Measurements from ENCODE around the gene ASIC5. TPM values are rescaled to one million over a fixed set of nuclear protein-coding genes. Genes with fewer than 3 reads are reported as not detected.

The ASIC5 gene
- polyA plus RNA-seq, 3 donors, result not detected

DNA sequence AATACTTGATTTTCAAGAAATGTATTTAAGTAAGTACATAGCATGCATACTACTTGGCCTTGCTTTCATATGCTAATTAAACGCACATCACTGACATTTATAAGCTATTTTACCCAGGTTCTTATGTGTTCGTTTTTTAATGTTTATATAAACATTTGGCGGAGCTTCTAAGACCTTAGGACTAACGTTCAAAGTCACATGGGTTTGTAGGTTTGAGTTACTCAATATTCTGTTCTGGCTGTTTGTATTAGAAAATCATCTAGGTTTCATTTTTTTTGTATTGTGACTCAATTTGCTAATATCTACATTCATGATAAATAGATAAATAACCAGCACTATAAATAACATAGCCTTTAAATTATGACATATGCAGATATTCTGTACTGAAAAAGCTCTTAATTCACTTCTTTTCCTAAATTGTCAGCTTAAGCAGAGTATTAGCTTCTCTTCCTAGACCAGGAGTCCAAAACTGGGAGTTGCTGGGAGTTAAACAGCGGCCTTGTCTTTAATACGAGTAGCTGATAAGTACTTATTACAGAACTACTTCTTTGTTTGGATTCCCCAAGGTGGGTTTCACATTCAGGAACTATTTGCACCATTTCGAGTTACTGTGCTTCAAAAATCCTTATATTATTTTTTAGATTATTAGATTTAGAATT is 65.3 kb downstream of the ASIC5 start:
- Histone ChIP-seq H3K27me3 (ENCODE audit: control insufficient read depth in 2 of 2, insufficient read depth in 2 of 2, low read length in 2 of 2) (no peaks in the 10 kb centered on the region), H3K36me3 (replicated peaks in 1 of 2; ENCODE audit: control insufficient read depth in 1 of 2, insufficient read depth in 2 of 2, low read length in 2 of 2) (no peaks in the 10 kb centered on the region), H3K79me2 (ENCODE audit: insufficient read depth, low read length) (no peaks in the 10 kb centered on the region), H2AFZ (ENCODE audit: insufficient read depth, low read depth, low read length, poor library complexity, severe bottlenecking) (no peak overlapping the region), H3K9ac (ENCODE audit: insufficient read depth, low read length, poor library complexity, severe bottlenecking) (no peak overlapping the region), H3K4me1 (ENCODE audit: control insufficient read depth in 1 of 2, insufficient read depth in 2 of 2, low read length in 2 of 2) (no peaks in the 10 kb centered on the region), H3K9me3 (replicated peaks in 1 of 2; ENCODE audit: control insufficient read depth in 1 of 2, insufficient read depth in 1 of 2, low read length in 2 of 2) (no peaks in the 10 kb centered on the region), H3K27ac (ENCODE audit: low read depth in 1 of 2, low read length in 2 of 2) (no peak overlapping the region), H4K20me1 (ENCODE audit: insufficient read depth, low read length) (no peaks in the 10 kb centered on the region), H3K4me3 (replicated peaks in 1 of 3; ENCODE audit: low read depth in 2 of 3, low read length in 3 of 3) (no peak overlapping the region), H3K4me2 (replicated peaks; ENCODE audit: extremely low read depth, low read length, poor library complexity, severe bottlenecking) (no peak overlapping the region)
- intact Hi-C loops (cut with micrococcal nuclease), result no loop called here
- no peak overlapping the region for H3K27ac Mint-ChIP-seq
- no peak for TF ChIP-seq CTCF (IDR thresholded peaks at IDR 0.05)
- WGBS (ENCODE audit: insufficient coverage), result no CpG with 5 or more reads among the region's 7 CpGs
- H3K9me3 Mint-ChIP-seq, result no peaks in the 10 kb centered on the region
- H3K4me1 Mint-ChIP-seq, result no peaks in the 10 kb centered on the region
- H3K27me3 Mint-ChIP-seq (ENCODE audit: low read depth in 3 of 3), result peaks cover 0 to 2% (median 0%) of the 10 kb centered on the region in 3 donors
- no peaks in the 10 kb centered on the region for H3K36me3 Mint-ChIP-seq
- no peak for DNase-seq
- no peak overlapping the region for H3K4me3 Mint-ChIP-seq

- Histone ChIP-seq H3K4me2 (replicated peaks; ENCODE audit: extremely low read depth, low read length, poor library complexity, severe bottlenecking) (no peak overlapping the region), H3K9me3 (replicated peaks in 1 of 2; ENCODE audit: control insufficient read depth in 1 of 2, insufficient read depth in 1 of 2, low read length in 2 of 2) (no peaks in the 10 kb centered on the region), H3K4me1 (ENCODE audit: control insufficient read depth in 1 of 2, insufficient read depth in 2 of 2, low read length in 2 of 2) (no peaks in the 10 kb centered on the region), H3K79me2 (ENCODE audit: insufficient read depth, low read length) (no peaks in the 10 kb centered on the region), H3K36me3 (replicated peaks in 1 of 2; ENCODE audit: control insufficient read depth in 1 of 2, insufficient read depth in 2 of 2, low read length in 2 of 2) (no peaks in the 10 kb centered on the region), H3K27ac (ENCODE audit: low read depth in 1 of 2, low read length in 2 of 2) (no peak overlapping the region), H4K20me1 (ENCODE audit: insufficient read depth, low read length) (no peaks in the 10 kb centered on the region), H3K4me3 (replicated peaks in 1 of 3; ENCODE audit: low read depth in 2 of 3, low read length in 3 of 3) (no peak overlapping the region), H3K9ac (ENCODE audit: insufficient read depth, low read length, poor library complexity, severe bottlenecking) (no peak overlapping the region), H3K27me3 (ENCODE audit: control insufficient read depth in 2 of 2, insufficient read depth in 2 of 2, low read length in 2 of 2) (no peaks in the 10 kb centered on the region), H2AFZ (ENCODE audit: insufficient read depth, low read depth, low read length, poor library complexity, severe bottlenecking) (no peak overlapping the region)
- no peaks in the 10 kb centered on the region for H3K9me3 Mint-ChIP-seq
- no peaks in the 10 kb centered on the region for H3K4me1 Mint-ChIP-seq
- TF ChIP-seq CTCF (IDR thresholded peaks at IDR 0.05), result no peak
- H3K27me3 Mint-ChIP-seq (ENCODE audit: low read depth in 3 of 3), result peaks cover 0 to 2% (median 0%) of the 10 kb centered on the region in 3 donors
- H3K4me3 Mint-ChIP-seq, result no peak overlapping the region
- 100% methylated on average over 1 of the region's 8 CpGs for WGBS (ENCODE audit: insufficient coverage)
- DNase-seq, result no peak
- intact Hi-C loops (cut with micrococcal nuclease), result no loop called here
- H3K27ac Mint-ChIP-seq, result peak overlapping the region in 1 of 7 donors; percentile 46
- no peaks in the 10 kb centered on the region for H3K36me3 Mint-ChIP-seq
Observed at GRCh38 chr4:155799794-155800123, 66.3 kb downstream of the ASIC5 start.
